HL-60 (cell line): ENCODE data around the gene LTB4R2.

Experiments
- CTCF ChIP-seq: IDR thresholded peaks from one replicate; pipeline ENCODE4 v1.5.1; 2011; ENCODE audit warnings: low read length, control low read depth, inconsistent platforms; ENCODE audit not compliant: insufficient read depth
- GABPA ChIP-seq: IDR thresholded peaks from 2 replicates; pipeline ENCODE4 v1.6.1; 2012; ENCODE audit warnings: low read depth
- POLR2AphosphoS5 ChIP-seq: IDR thresholded peaks from 2 replicates; pipeline ENCODE4 v1.6.1; 2012; ENCODE audit warnings: low read depth

GRCh38 chr14:24282736-24283135 lies 27.2 kb upstream of the LTB4R2 start:
- TF ChIP-seq CTCF (no peak), POLR2AphosphoS5 (no peak), GABPA (no peak)
